Stimulated activated CD8-positive, alpha-beta memory T cell treated with anti-CD3 and anti-CD28 coated beads, Interleukin-4, amount 100 ng/mL, for 1 hour (primary cell): ENCODE data around the gene CA12.

Experiments used
- DNase-seq, 2 donors: peaks; one replicate each; pipeline ENCODE4 v3.0.0-alpha.2; 2020; ENCODE audit warnings: low read depth in 2 of 2, low spot score in 1 of 2

CA12 gene

GRCh38 chr15:63276342-63277037 lies 105.2 kb downstream of the CA12 start:
- no peak for DNase-seq

- DNase-seq = no peak
Observed at GRCh38 chr15:63274427-63274826, 107.2 kb downstream of the CA12 start.
